HepG2 (cell line): ENCODE data around the gene SLX4. TPM values are rescaled to one million over a fixed set of nuclear protein-coding genes. Genes with fewer than 3 reads are reported as not detected.

Source experiments
- ATAC-seq: fragments of 200-7000 bp; cut with Tn5 transposase; 3 replicates; pipeline ENCODE4 v1.9.1; 2020; ENCODE audit warnings: mild to moderate bottlenecking, moderate library complexity
- BruUV-seq: library from RNA; stranded (reverse); fragments of 400-500 nt; replicated peaks from 2 replicates; lab custom pipeline; 2021; lab: Mats Ljungman, UMichigan
- CTCF ChIA-PET: fragments of 300-600 bp; formaldehyde crosslinking; extraction: SDS; loops from one replicate; lab custom pipeline; 2021; ENCODE audit warnings: low total read pairs, inconsistent platforms, low intra/inter-chr PET ratio; lab: Yijun Ruan, JAX
- POLR2A ChIA-PET: fragments of 350-600 bp; sonication (Branson Sonifier 250); formaldehyde crosslinking; loops from one replicate; lab custom pipeline; 2020; ENCODE audit warnings: antibody characterized with exemption, inconsistent platforms; lab: Yijun Ruan, JAX
- DNase-seq: peaks from one replicate; pipeline ENCODE4 v3.0.0-alpha.2; 2015; ENCODE audit warnings: low spot score
- FAIRE-seq: peaks from 3 replicates; lab custom pipeline; 2011; peaks lifted over from hg19 to GRCh38; lab: Jason Lieb, UNC
- H2AFZ ChIP-seq: one replicate; pipeline ENCODE4 v1.6.1; 2011; ENCODE audit warnings: low read length, inconsistent platforms
- H3K27ac ChIP-seq: fragments of 300-600 bp; 3 replicates; pipeline ENCODE4 v1.8.0; 2011; ENCODE audit warnings: mixed run types, mild to moderate bottlenecking, mixed read lengths, low read length, inconsistent platforms; ENCODE audit not compliant: insufficient read depth; ENCODE audit errors: extremely low read length
- H3K27me3 ChIP-seq, 2 experiments: fragments of 200-600 bp in 1 of 2; 2 replicates in 1 of 2; 3 replicates in 1 of 2; pipeline versions ENCODE4 v1.6.0 to v1.8.0; 2011; ENCODE audit warnings: low read length in 2 of 2, mild to moderate bottlenecking in 2 of 2, moderate library complexity in 2 of 2, inconsistent platforms in 1 of 2; ENCODE audit not compliant: insufficient read depth in 2 of 2, control insufficient read depth in 1 of 2
- H3K36me3 ChIP-seq, 2 experiments: fragments of 200-600 bp in 1 of 2; replicated peaks in 1 of 2; 2 replicates in 1 of 2; 3 replicates in 1 of 2; pipeline versions ENCODE4 v1.5.1 to v1.8.0; 2011; ENCODE audit warnings: low read length in 2 of 2, inconsistent platforms in 1 of 2; ENCODE audit not compliant: insufficient read depth in 2 of 2, control insufficient read depth in 1 of 2
- H3K4me1 ChIP-seq: 2 replicates; pipeline ENCODE4 v1.5.1; 2012; ENCODE audit warnings: low read length, inconsistent platforms; ENCODE audit not compliant: insufficient read depth
- H3K4me2 ChIP-seq: 2 replicates; pipeline ENCODE4 v1.6.0; 2011; ENCODE audit warnings: low read depth, low read length, inconsistent platforms
- H3K4me3 ChIP-seq, 3 experiments: fragments of 200-600 bp in 1 of 3; sonication (generic), shearing (Covaris generic) in 1 of 3; replicated peaks in 1 of 3; 2 replicates each; pipeline ENCODE4 v1.5.1; 2011 to 2016; ENCODE audit warnings: low read length in 3 of 3, inconsistent platforms in 2 of 3, low read depth in 2 of 3, mild to moderate bottlenecking in 2 of 3, control low read depth in 1 of 3, mixed read lengths in 1 of 3; ENCODE audit not compliant: insufficient read depth in 1 of 3
- H3K79me2 ChIP-seq: one replicate; pipeline ENCODE4 v1.6.1; 2011; ENCODE audit warnings: low read length, inconsistent platforms; ENCODE audit not compliant: insufficient read depth
- H3K9ac ChIP-seq: 2 replicates; pipeline ENCODE4 v1.6.0; 2011; ENCODE audit warnings: mild to moderate bottlenecking, low read depth, low read length, inconsistent platforms; ENCODE audit not compliant: insufficient read depth
- H3K9me3 ChIP-seq: 2 replicates; pipeline ENCODE4 v1.5.1; 2012; ENCODE audit warnings: mild to moderate bottlenecking, low read length
- H4K20me1 ChIP-seq: 2 replicates; pipeline ENCODE4 v1.6.0; 2011; ENCODE audit warnings: inconsistent platforms, mild to moderate bottlenecking, low read length, moderate library complexity; ENCODE audit not compliant: insufficient read depth
- CBFB ChIP-seq: sonication (generic); formaldehyde crosslinking; IDR thresholded peaks from 2 replicates; pipeline ENCODE4 v1.4.0; 2020; ENCODE audit warnings: missing genetic modification reagents
- CHCHD3 ChIP-seq: sonication (generic); formaldehyde crosslinking; IDR thresholded peaks from 2 replicates; pipeline ENCODE4 v1.8.0; 2022; ENCODE audit warnings: mild to moderate bottlenecking, missing genetic modification reagents, moderate library complexity
- GATAD2A ChIP-seq: IDR thresholded peaks from 2 replicates; pipeline ENCODE4 v1.6.1; 2016
- LRRFIP1 ChIP-seq: sonication (generic); formaldehyde crosslinking; conservative IDR thresholded peaks from 2 replicates; pipeline ENCODE4 v1.4.0; 2020; ENCODE audit warnings: missing genetic modification reagents
- RELA ChIP-seq: sonication (generic); formaldehyde crosslinking; IDR thresholded peaks from 2 replicates; pipeline ENCODE4 v1.4.0; 2020; ENCODE audit warnings: missing genetic modification reagents
- RNF2 ChIP-seq: fragments of 450-650 bp; conservative IDR thresholded peaks from 2 replicates; pipeline ENCODE4 v1.6.1; 2016; ENCODE audit warnings: low read depth
- WIZ ChIP-seq: sonication (generic); formaldehyde crosslinking; IDR thresholded peaks from 2 replicates; pipeline ENCODE4 v1.5.1; 2020; ENCODE audit warnings: mild to moderate bottlenecking, missing genetic modification reagents
- ZNF597 ChIP-seq: sonication (generic); formaldehyde crosslinking; IDR thresholded peaks from 2 replicates; pipeline ENCODE4 v1.5.0; 2020; ENCODE audit warnings: missing genetic modification reagents
- ZNF75D ChIP-seq: sonication (generic); formaldehyde crosslinking; IDR thresholded peaks from 2 replicates; pipeline ENCODE4 v1.8.1; 2023; ENCODE audit warnings: missing genetic modification reagents, mild to moderate bottlenecking, borderline replicate concordance
- ZXDC ChIP-seq: sonication (generic); formaldehyde crosslinking; IDR thresholded peaks from 2 replicates; pipeline ENCODE4 v1.5.0; 2020; ENCODE audit warnings: mild to moderate bottlenecking, missing genetic modification reagents
- WGBS: methylation state at CpG from one replicate; pipeline ENCODE4 v1.1.6; 2017; ENCODE audit warnings: low lambda C conversion rate; 5-methylcytosine and 5-hydroxymethylcytosine counted together
- in situ Hi-C: cut with HindIII; loops from 2 replicates; pipeline ENCODE4 v1.10.0; 2017; ENCODE audit warnings: low pct_unique_long_range_greater_than_20kb; ENCODE audit not compliant: extremely low pct_ligation_motif_present
- intact Hi-C: fragments of 100-400 bp; cut with micrococcal nuclease; formaldehyde crosslinking; loops from one replicate; pipeline ENCODE4 v1.10.0; 2022; ENCODE audit not compliant: unreplicated experiment
- polyA plus RNA-seq, 8 experiments: library from polyadenylated mRNA; depleted of rRNA in 3 of 8; stranded (reverse) in 7 of 8; unstranded in 1 of 8; fragments of >200 nt; fragmentation: Illumina TruSeq in 4 of 8; extraction: Trizol in 4 of 8; gene quantifications; 2 replicates each; pipeline versions ENCODE4 v1.2.1 to v1.2.3, GENCODE V29; 2011 to 2016; ENCODE audit warnings: low read depth in 4 of 8, missing spikeins in 1 of 8, mixed read lengths in 1 of 8; ENCODE audit not compliant: insufficient read depth in 1 of 8
- total RNA-seq, 5 experiments: library from RNA; depleted of rRNA; stranded (reverse); fragments of >200 nt; fragmentation: Illumina TruSeq; extraction: Trizol; gene quantifications; 2 replicates each; pipeline ENCODE4 v1.2.3, GENCODE V29; 2016; ENCODE audit warnings: low read depth in 1 of 5

The SLX4 gene
- total and polyA plus RNA-seq, 2 of the 13 experiments (the other 11 are each of a cell fraction or from before 2014, with no cell fraction given) = 1.1 to 3.6 TPM

- Histone ChIP-seq H3K9ac (no peak overlapping the region), H4K20me1 (no peaks in the 10 kb centered on the region), H3K27ac (no peak overlapping the region), H2AFZ (no peak overlapping the region), H3K9me3 (no peaks in the 10 kb centered on the region), H3K27me3 (peaks cover 3 to 8% of the 10 kb centered on the region in 2 experiments; a peak in 4 of 5 replicates), H3K36me3 (no peaks in the 10 kb centered on the region), H3K4me1 (0 out of 2 replicates have a peak, but pooled peaks cover 15% of the 10 kb centered on the region), H3K4me3 (no peak overlapping the region), H3K79me2 (no peaks in the 10 kb centered on the region), H3K4me2 (no peak overlapping the region)
- BruUV-seq = no TSS peak
- WGBS = 48% methylated on average over 3 of the region's 11 CpGs
- TF ChIP-seq CHCHD3 (CRISPR knock-in tag) (no peak), ZXDC (CRISPR knock-in tag) (no peak), ZNF597 (CRISPR knock-in tag) (no peak), ZNF75D (CRISPR knock-in tag) (no peak), CBFB (CRISPR knock-in tag) (no peak), GATAD2A (CRISPR knock-in tag) (no peak), RELA (CRISPR knock-in tag) (no peak), WIZ (CRISPR knock-in tag) (no peak), RNF2 (no peak), LRRFIP1 (no peak)
- DNase-seq = no peak
- no peak; the same call in 2 of the 3 replicates for ATAC-seq
- in situ Hi-C loops (no loop called here), intact Hi-C loops (no loop called here)
- FAIRE-seq = no peak
- CTCF ChIA-PET = no interaction called here
- POLR2A ChIA-PET = no interaction called here
Observed at GRCh38 chr16:3576211-3576610, 35.2 kb downstream of the SLX4 start.
